ENCODE results near the gene PKNOX2. TPM values are rescaled to one million over a fixed set of nuclear protein-coding genes. Genes with fewer than 3 reads are reported as not detected.

The PKNOX2 gene
- total and polyA plus RNA-seq, 7 donors: 0.23 to 4.7 (median 1.4) TPM

- no peaks in the 10 kb centered on the region for H3K36me3 ChIP-seq
These were observed 5.5 kb downstream of the PKNOX2 start for GRCh38 chr11:125170001-125170509.

GRCh38 chr11:125170510-125171031, 6.0 kb downstream of the PKNOX2 start:
- H3K36me3 ChIP-seq: no peaks in the 10 kb centered on the region
- 44 to 55% methylated on average over 12 of the region's 12 CpGs for WGBS, 2 donors
- peak overlapping the region; percentile 41 to 87 (median 86) for H3K27ac ChIP-seq
- H3K9me3 ChIP-seq: no peaks in the 10 kb centered on the region
- DNase-seq: peak; percentile 67
- TF ChIP-seq POLR2AphosphoS5 (IDR thresholded peaks at IDR 0.05) (no peak), CTCF (IDR thresholded peaks at IDR 0.05) (no peak), EP300 (IDR thresholded peaks at IDR 0.05) (no peak), POLR2A (IDR thresholded peaks at IDR 0.05) (no peak)
- intact Hi-C loops (cut with DNase I): no loop called here
- peaks cover 0 to 40% (median 13%) of the 10 kb centered on the region in 4 donors for H3K4me1 ChIP-seq
- no peak overlapping the region for H3K4me3 ChIP-seq
- H3K27me3 ChIP-seq: no peaks in the 10 kb centered on the region

More at GRCh38 chr11:125170001-125170509, 5.5 kb downstream of the PKNOX2 start:
- peaks cover 0 to 40% (median 13%) of the 10 kb centered on the region in 4 donors for H3K4me1 ChIP-seq
- intact Hi-C loops (cut with DNase I): no loop called here
- no peaks in the 10 kb centered on the region for H3K27me3 ChIP-seq
- peak overlapping the region; percentile 41 to 87 (median 86) for H3K27ac ChIP-seq
- no peak for TF ChIP-seq EP300 (IDR thresholded peaks at IDR 0.05)
- TF ChIP-seq CTCF (IDR thresholded peaks at IDR 0.05): no peak
- peak; percentile 67 for DNase-seq
- H3K9me3 ChIP-seq: no peaks in the 10 kb centered on the region
- H3K4me3 ChIP-seq: no peak overlapping the region
- WGBS, 2 donors: 73 to 75% methylated on average over 9 of the region's 9 CpGs

DNA sequence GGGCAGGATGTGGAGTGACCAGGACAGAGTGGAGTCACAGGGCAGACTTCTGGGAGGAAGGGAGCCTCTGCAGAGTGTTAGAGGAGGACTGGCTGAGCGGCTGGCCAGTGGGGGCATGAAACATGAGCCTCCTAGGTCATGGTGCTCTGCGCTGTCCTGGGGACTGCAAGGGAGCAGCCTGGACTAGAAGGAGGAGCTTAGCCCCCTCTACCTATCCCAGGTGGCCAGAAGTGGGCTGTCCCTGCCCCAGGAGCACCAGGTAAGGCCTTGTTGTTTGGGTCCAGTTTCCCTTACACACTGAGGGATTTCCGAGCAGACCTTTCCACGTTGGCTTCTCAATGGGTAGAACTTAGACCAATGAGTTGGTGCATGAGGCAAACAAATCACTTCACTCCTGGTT, 7.4 kb downstream of the PKNOX2 start:
- H3K4me1 ChIP-seq: peaks cover 0 to 34% (median 9%) of the 10 kb centered on the region in 4 donors
- intact Hi-C loops (cut with DNase I): no loop called here
- peak; percentile 53 for DNase-seq
- H3K27me3 ChIP-seq: no peaks in the 10 kb centered on the region
- H3K27ac ChIP-seq: no peak overlapping the region
- H3K4me3 ChIP-seq: no peak overlapping the region
- WGBS, 2 donors: 91 to 93% methylated on average over 4 of the region's 4 CpGs
- TF ChIP-seq EP300 (IDR thresholded peaks at IDR 0.05): no peak
- TF ChIP-seq CTCF (IDR thresholded peaks at IDR 0.05): no peak
- TF ChIP-seq POLR2AphosphoS5 (IDR thresholded peaks at IDR 0.05): no peak
- TF ChIP-seq POLR2A (IDR thresholded peaks at IDR 0.05): no peak
- no peaks in the 10 kb centered on the region for H3K36me3 ChIP-seq
- no peaks in the 10 kb centered on the region for H3K9me3 ChIP-seq

- Histone ChIP-seq H3K9me3 (no peaks in the 10 kb centered on the region), H3K4me1 (peaks cover 0 to 27% (median 8%) of the 10 kb centered on the region in 4 donors), H3K36me3 (no peaks in the 10 kb centered on the region), H3K27me3 (no peaks in the 10 kb centered on the region), H3K4me3 (no peak overlapping the region), H3K27ac (no peak overlapping the region)
- intact Hi-C loops (cut with DNase I): no loop called here
- TF ChIP-seq POLR2A (IDR thresholded peaks at IDR 0.05) (no peak), EP300 (IDR thresholded peaks at IDR 0.05) (no peak), CTCF (IDR thresholded peaks at IDR 0.05) (no peak), POLR2AphosphoS5 (IDR thresholded peaks at IDR 0.05) (no peak)
- DNase-seq: peak; percentile 3
- 63 to 73% methylated on average over 1 of the region's 1 CpG for WGBS, 2 donors
These were observed 8.5 kb downstream of the PKNOX2 start for GRCh38 chr11:125173027-125173426.

GRCh38 chr11:125173556-125173955, 9.0 kb downstream of the PKNOX2 start:
- 73 to 74% methylated on average over 8 of the region's 8 CpGs for WGBS, 2 donors
- DNase-seq: peak; percentile 57
- intact Hi-C loops (cut with DNase I): no loop called here
- Histone ChIP-seq H3K27ac (no peak overlapping the region), H3K36me3 (no peaks in the 10 kb centered on the region), H3K27me3 (no peaks in the 10 kb centered on the region), H3K4me3 (no peak overlapping the region), H3K4me1 (peaks cover 0 to 22% (median 6%) of the 10 kb centered on the region in 4 donors), H3K9me3 (no peaks in the 10 kb centered on the region)
- TF ChIP-seq EP300 (IDR thresholded peaks at IDR 0.05) (no peak), CTCF (IDR thresholded peaks at IDR 0.05) (no peak), POLR2A (IDR thresholded peaks at IDR 0.05) (no peak), POLR2AphosphoS5 (IDR thresholded peaks at IDR 0.05) (no peak)

Data from sigmoid colon (tissue), 7 donors.